GM10248 (cell line): ENCODE results near the gene MS4A10.

Experiments
- CTCF ChIA-PET: fragments of 300-600 bp; sonication (Branson Sonifier 250); formaldehyde crosslinking; extraction: SDS; loops from one replicate; lab custom pipeline; 2021; ENCODE audit warnings: antibody characterized with exemption; lab: Yijun Ruan, JAX
- POLR2A ChIA-PET: fragments of 350-650 bp; sonication (Branson Sonifier 250); formaldehyde crosslinking; extraction: SDS; loops from one replicate; lab custom pipeline; 2020; ENCODE audit warnings: antibody characterized with exemption; lab: Yijun Ruan, JAX
- DNase-seq: peaks from one replicate; pipeline ENCODE4 v3.0.0; 2012; ENCODE audit errors: extremely low spot score
- CTCF ChIP-seq: IDR thresholded peaks from 2 replicates; pipeline ENCODE4 v1.5.1; 2012; ENCODE audit warnings: mild to moderate bottlenecking, low read depth; ENCODE audit errors: extremely low read depth, missing control alignments, control extremely low read depth

The MS4A10 gene

GRCh38 chr11:60786811-60787567, 1.9 kb downstream of the MS4A10 start:
- ChIA-PET CTCF (interaction anchor here (1.2 kb wide), 2 partner anchors 11 to 12 kb away, joined by 4 to 9 read pairs; no protein-coding TSS in a partner anchor), POLR2A (no interaction called here)
- no peak for TF ChIP-seq CTCF
- DNase-seq: no peak

GRCh38 chr11:60788401-60789125, 3.4 kb downstream of the MS4A10 start:
- ChIA-PET POLR2A (no interaction called here), CTCF (interaction anchor here (1.4 kb wide), 1 partner anchor 13 kb away, joined by 4 read pairs; no protein-coding TSS in a partner anchor)
- TF ChIP-seq CTCF: no peak
- DNase-seq: no peak

- POLR2A ChIA-PET: no interaction called here
Observed at GRCh38 chr11:60790726-60791125, 5.6 kb downstream of the MS4A10 start.

GRCh38 chr11:60791153-60791933, 6.2 kb downstream of the MS4A10 start:
- DNase-seq: no peak
- TF ChIP-seq CTCF: no peak
- POLR2A ChIA-PET: no interaction called here
- CTCF ChIA-PET: interaction anchor here (0.7 to 2.8 kb wide), 8 partner anchors 11 to 39 kb away, joined by 3 to 14 read pairs (median 4); no protein-coding TSS in a partner anchor

More at GRCh38 chr11:60790726-60791125, 5.6 kb downstream of the MS4A10 start:
- CTCF ChIA-PET: interaction anchor here (0.7 to 2.8 kb wide), 7 partner anchors 11 to 40 kb away, joined by 3 to 14 read pairs (median 4); no protein-coding TSS in a partner anchor
- no peak for TF ChIP-seq CTCF
- no peak for DNase-seq

- no peak for TF ChIP-seq CTCF
- no peak for DNase-seq
- POLR2A ChIA-PET: no interaction called here
- CTCF ChIA-PET: interaction anchor here (1.0 to 2.8 kb wide), 4 partner anchors 10 to 32 kb away, joined by 3 to 14 read pairs (median 8); no protein-coding TSS in a partner anchor
Observed at GRCh38 chr11:60792521-60792920, 7.4 kb downstream of the MS4A10 start.

GRCh38 chr11:60795291-60795690, 10.2 kb downstream of the MS4A10 start:
- POLR2A ChIA-PET: no interaction called here
- DNase-seq: no peak
- no peak for TF ChIP-seq CTCF
- CTCF ChIA-PET: interaction anchor here (1.4 kb wide), 1 partner anchor 31 kb away, joined by 3 read pairs; no protein-coding TSS in a partner anchor
